Measurements from ENCODE around the gene CTTNBP2NL.
"Not testable (repeated sequence)": the region's sequence is repeated elsewhere in the genome, so short reads cannot be mapped to it uniquely, and the experiment has no call there.

Gene CTTNBP2NL

GRCh38 chr1:112429749-112430148, 33.7 kb downstream of the CTTNBP2NL start:
- DNase-seq: no peak

GRCh38 chr1:112431038-112431437, 35.0 kb downstream of the CTTNBP2NL start:
- no peak for DNase-seq

- DNase-seq: no peak
Observed at GRCh38 chr1:112435448-112435847, 39.4 kb downstream of the CTTNBP2NL start.

DNA sequence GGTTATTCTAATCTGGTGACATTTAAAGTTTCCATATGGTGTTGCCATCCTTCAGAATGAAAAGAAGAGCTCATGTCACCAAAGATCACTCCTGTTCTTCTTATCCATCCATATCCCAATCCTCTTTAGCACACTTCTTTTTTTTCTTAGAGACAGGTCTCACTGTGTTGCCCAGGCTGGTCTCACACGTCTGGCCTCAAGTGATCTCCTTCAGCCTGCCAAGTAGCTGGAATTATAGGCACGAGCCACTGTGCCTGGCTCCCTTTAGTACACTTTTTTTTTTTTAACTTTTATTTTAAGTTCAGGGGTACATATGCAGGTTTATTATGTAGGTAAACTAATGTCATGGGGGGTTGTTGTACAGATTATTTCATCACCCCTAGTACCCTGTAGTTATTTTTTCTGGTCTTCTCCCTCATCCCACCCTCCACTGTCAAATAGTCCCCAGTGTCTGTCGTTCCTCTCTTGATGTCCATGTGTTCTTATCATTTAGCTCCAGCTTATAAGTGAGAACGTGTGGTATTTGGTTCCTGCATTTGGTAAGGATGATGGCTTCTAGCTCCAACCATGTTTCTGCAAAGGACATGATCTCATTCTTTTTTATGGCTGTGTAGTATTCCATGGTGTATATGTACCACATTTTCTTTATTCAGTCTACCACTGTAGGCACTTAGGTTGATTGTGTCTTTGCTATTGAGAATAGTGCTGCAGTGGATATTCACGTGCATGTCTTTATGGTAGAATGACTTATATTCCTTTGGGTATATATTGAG, 40.6 kb downstream of the CTTNBP2NL start:
- DNase-seq: no peak

- not testable (repeated sequence) for DNase-seq
Observed at GRCh38 chr1:112438156-112438555, 42.1 kb downstream of the CTTNBP2NL start.

- DNase-seq: no peak
Observed at GRCh38 chr1:112439592-112439991, 43.6 kb downstream of the CTTNBP2NL start.

GRCh38 chr1:112440574-112440973, 44.6 kb downstream of the CTTNBP2NL start:
- DNase-seq: no peak

GRCh38 chr1:112444269-112444668, 48.3 kb downstream of the CTTNBP2NL start:
- no peak for DNase-seq

DNA sequence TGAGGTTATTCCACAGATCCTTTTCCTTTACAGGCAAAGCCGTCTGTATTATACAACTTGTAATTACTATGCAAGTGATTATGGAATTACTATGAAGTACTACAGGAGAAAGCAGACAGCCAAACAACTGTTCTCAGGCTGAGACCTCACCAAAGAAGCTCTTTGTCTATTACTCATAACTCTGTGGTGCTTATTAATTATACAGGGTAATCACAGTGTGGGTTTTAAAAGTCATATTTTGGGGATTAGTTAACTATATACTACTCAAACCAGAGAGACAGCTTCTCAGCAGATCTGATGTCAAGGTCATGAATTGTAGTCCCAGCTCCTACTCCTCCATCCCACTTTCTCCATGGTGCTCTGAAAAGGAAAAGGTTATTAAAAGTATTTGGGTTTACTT, 49.6 kb downstream of the CTTNBP2NL start:
- no peak for DNase-seq

DNA sequence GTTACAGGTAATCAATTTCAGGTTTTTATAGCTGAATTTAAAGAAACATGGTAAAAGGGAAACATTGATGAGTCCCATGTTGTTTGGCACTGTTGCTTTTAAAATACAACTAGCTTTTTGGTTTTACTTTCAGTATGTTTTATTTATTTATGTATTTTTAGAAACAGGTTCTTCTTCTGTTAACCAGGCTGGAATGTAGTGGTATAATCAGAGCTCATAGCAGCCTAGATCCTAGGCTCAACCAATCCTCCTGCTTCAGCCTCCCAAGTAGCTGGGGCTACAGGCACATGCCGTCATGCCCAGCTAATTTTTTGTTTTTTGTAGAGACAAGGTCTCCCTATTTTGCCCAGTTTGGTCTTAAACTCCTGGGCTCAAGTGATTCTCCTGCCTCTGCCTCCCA, 50.4 kb downstream of the CTTNBP2NL start:
- DNase-seq: no peak

- DNase-seq: no peak
Observed at GRCh38 chr1:112448904-112449629, 53.1 kb downstream of the CTTNBP2NL start.

GRCh38 chr1:112449630-112449983, 53.6 kb downstream of the CTTNBP2NL start:
- DNase-seq: no peak

GRCh38 chr1:112450773-112451172, 54.8 kb downstream of the CTTNBP2NL start:
- DNase-seq: no peak

- DNase-seq: not testable (repeated sequence)
Observed at GRCh38 chr1:112451301-112451700, 55.3 kb downstream of the CTTNBP2NL start.

GRCh38 chr1:112453876-112454275, 57.9 kb downstream of the CTTNBP2NL start:
- no peak for DNase-seq

DNA sequence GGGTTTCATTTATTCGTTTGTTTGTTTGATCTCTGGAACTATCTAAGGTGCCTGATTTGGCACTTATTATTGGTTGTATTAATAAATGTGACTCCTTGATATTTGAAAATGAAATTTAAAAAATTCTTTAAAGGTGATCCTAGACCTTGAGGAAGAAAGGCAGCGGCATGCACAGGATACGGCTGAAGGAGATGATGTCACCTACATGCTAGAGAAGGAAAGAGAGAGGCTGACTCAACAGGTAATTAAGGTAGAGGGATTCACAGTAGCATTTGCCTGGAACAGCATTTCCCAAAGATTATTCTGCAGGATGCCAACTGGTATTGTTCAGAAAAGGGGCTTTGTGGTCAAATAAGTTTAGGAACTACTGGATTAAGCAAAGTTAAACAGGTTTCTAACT, 58.3 kb downstream of the CTTNBP2NL start:
- DNase-seq: no peak

DNA sequence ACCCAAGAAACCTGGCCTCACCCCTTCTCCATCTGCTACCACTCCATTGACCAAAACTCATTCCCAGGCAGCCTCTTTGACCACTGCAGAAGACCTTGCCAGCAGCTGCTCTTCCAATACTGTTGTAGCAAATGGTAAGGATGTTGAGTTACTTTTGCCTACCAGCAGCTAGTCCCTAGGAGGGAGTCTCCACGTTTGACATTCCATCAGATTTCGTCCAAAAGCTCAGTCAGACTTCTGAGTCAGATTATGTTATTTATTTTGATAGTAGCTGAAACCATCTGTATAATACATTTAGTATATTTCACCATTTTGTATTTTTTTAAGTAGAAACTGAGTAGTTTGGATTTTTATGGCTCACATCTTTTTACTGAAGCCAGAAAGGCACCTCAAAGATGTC, 61.2 kb downstream of the CTTNBP2NL start:
- DNase-seq: no peak

DNA sequence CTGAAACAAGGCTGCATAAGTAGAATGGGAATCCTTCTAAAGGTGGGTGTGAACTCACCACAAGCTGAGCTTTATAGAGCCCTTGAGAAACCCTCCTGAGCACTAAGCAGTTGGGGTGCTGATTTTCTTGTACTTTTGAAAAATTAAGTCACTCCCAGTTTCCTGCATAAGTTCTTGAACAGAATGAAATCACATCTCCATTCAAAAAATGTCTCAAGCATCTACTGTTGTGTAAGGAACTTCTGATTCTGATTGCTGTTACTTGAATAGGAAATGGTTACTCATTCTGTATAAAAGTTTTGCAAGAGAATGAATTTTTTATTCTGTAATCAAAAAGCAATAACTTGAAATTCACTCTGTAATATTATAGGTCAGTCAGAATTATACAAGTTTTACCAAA, 61.9 kb downstream of the CTTNBP2NL start:
- DNase-seq: no peak

GRCh38 chr1:112458756-112459155, 62.7 kb downstream of the CTTNBP2NL start:
- DNase-seq: no peak

- no peak for DNase-seq
Observed at GRCh38 chr1:112460615-112461014, 64.6 kb downstream of the CTTNBP2NL start.

DNA sequence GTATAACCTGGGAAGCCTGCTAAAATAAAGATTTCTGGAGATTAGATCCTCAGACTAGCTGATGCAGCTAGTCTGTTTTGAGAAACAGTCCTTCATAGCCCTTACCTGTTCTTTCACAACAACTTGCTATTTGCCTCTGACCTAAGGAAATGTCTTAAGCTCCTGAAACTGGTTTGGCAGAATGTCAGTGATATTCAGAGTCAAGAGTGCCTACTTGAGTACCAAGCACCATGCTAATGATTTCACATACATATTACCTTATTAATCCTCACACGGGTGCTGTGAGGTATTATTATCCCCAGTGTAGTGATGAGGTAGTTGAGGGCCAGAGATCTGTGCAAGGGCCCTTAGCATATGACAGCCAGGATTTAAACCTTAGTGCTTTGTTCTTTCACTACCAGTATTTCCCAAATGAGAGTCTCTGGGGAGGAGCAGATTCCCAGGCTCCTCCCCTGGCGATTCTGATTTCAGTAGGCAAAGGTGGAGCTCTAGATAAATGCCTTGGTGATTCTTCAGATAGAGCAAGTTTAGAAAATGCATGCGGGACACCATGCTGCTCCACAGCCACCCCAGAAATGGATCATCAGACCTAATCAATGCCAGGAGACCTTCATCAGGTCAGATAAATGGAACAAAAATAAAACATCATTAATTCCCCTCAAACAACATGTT, 65.3 kb downstream of the CTTNBP2NL start:
- DNase-seq: no peak

GRCh38 chr1:112462953-112463279, 66.9 kb downstream of the CTTNBP2NL start:
- DNase-seq: no peak

DNA sequence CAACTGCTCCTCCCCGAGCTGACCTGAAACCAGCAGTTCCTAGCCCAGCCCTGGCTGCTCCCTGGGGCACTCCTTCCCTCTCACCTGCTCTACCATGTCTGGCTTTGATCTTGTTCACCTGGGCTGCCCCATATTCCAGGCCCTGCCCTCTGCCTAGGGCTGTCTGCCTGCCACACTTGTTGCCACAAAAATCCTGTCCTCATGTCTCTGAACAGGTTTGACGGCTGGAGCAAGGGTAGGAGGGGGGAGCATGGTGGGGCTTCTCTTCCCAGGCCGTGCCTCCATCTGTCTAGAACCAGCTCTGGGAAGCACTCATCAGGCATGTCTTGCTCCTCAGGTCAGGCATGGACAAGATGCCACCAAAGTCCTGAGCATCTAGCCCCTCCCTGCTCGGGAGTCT, 68.5 kb downstream of the CTTNBP2NL start:
- DNase-seq: no peak

- DNase-seq: no peak
Observed at GRCh38 chr1:112465122-112465521, 69.1 kb downstream of the CTTNBP2NL start.
